Lung microvascular endothelial cell (primary cell): ENCODE results near the gene IFITM10. TPM values are rescaled to one million over a fixed set of nuclear protein-coding genes. Genes with fewer than 3 reads are reported as not detected.

Experiments used
- DNase-seq, 2 donors: peaks; one replicate each; pipeline versions ENCODE4 v3.0.0 to v3.0.0-alpha.2; 2010; ENCODE audit warnings: low read depth in 2 of 2
- total RNA-seq: library from RNA; depleted of rRNA; stranded (reverse); fragments of >200 nt; gene quantifications from 2 replicates; pipeline ENCODE4 v1.2.1, GENCODE V29; 2014

The IFITM10 gene
- total RNA-seq, 1 donor from 2014 or later = 1.2 TPM

- no peak for DNase-seq
These were observed 27.9 kb upstream of the IFITM10 start for GRCh38 chr11:1778141-1778911.

GRCh38 chr11:1777737-1778136 lies 27.3 kb upstream of the IFITM10 start:
- no peak for DNase-seq

GRCh38 chr11:1776944-1777715 lies 26.7 kb upstream of the IFITM10 start:
- no peak for DNase-seq

GRCh38 chr11:1776331-1776851 lies 26.0 kb upstream of the IFITM10 start:
- no peak for DNase-seq

- DNase-seq = no peak
These were observed 24.5 kb upstream of the IFITM10 start for GRCh38 chr11:1774886-1775285.

GRCh38 chr11:1773994-1774550 lies 23.7 kb upstream of the IFITM10 start:
- DNase-seq = no peak

- no peak for DNase-seq
These were observed 23.0 kb upstream of the IFITM10 start for GRCh38 chr11:1773131-1773993.

- DNase-seq = peak in 1 of 2 donors; percentile 82
These were observed 22.1 kb upstream of the IFITM10 start for GRCh38 chr11:1772270-1773130.

- no peak for DNase-seq
These were observed 21.3 kb upstream of the IFITM10 start for GRCh38 chr11:1771700-1772099.

- DNase-seq = no peak
These were observed 20.9 kb upstream of the IFITM10 start for GRCh38 chr11:1771273-1771672.

GRCh38 chr11:1770528-1770927 lies 20.1 kb upstream of the IFITM10 start:
- DNase-seq = no peak

GRCh38 chr11:1770061-1770460 lies 19.7 kb upstream of the IFITM10 start:
- DNase-seq = no peak

- DNase-seq = peak in 1 of 2 donors; percentile 35
These were observed 19.0 kb upstream of the IFITM10 start for GRCh38 chr11:1769304-1769936.

GRCh38 chr11:1768141-1768469 lies 17.7 kb upstream of the IFITM10 start:
- DNase-seq = no peak

- no peak for DNase-seq
These were observed 17.2 kb upstream of the IFITM10 start for GRCh38 chr11:1767399-1768140.

- no peak for DNase-seq
These were observed 16.5 kb upstream of the IFITM10 start for GRCh38 chr11:1766719-1767398.

- no peak for DNase-seq
These were observed 15.7 kb upstream of the IFITM10 start for GRCh38 chr11:1765871-1766718.
